T-cell (primary cell): ENCODE data around the gene SLC43A2. TPM values are rescaled to one million over a fixed set of nuclear protein-coding genes. Genes with fewer than 3 reads are reported as not detected.

Experiments
- ATAC-seq, 4 experiments: fragments of 200-7000 bp in 3 of 4; fragments of 150-1000 bp in 1 of 4; cut with Tn5 transposase; replicated peaks in 1 of 4; 1 replicate in 3 of 4; 2 replicates in 1 of 4; pipeline ENCODE4 v1.10.0; 2021; ENCODE audit warnings: moderate library complexity in 3 of 4, mild to moderate bottlenecking in 2 of 4, moderate number of reproducible peaks in 1 of 4
- CTCF ChIA-PET, 2 donors: fragments of 300-600 bp; sonication (Branson Sonifier 250); formaldehyde crosslinking; loops; one replicate each; lab custom pipeline; 2022; ENCODE audit warnings: antibody characterized with exemption in 2 of 2; lab: Charles Lee
- POLR2A ChIA-PET, 2 donors: fragments of 300-600 bp; sonication (Branson Sonifier 250); formaldehyde crosslinking; loops; one replicate each; lab custom pipeline; 2022; ENCODE audit warnings: antibody characterized with exemption in 2 of 2; lab: Charles Lee
- DNase-seq, 35 experiments: peaks; one replicate each; pipeline versions ENCODE4 v3.0.0 to v3.0.0-alpha.2; 2013 to 2023
- H3K27ac ChIP-seq: one replicate; pipeline ENCODE4 v1.5.1; 2013; ENCODE audit warnings: low read length
- H3K27me3 ChIP-seq, 2 experiments: replicated peaks in 1 of 2; 1 replicate in 1 of 2; 2 replicates in 1 of 2; pipeline versions ENCODE4 v1.6.1 to v1.7.0; 2013; ENCODE audit warnings: low read length in 1 of 2, mixed read lengths in 1 of 2; ENCODE audit not compliant: control insufficient read depth in 2 of 2, insufficient read depth in 2 of 2; ENCODE audit errors: extremely low read depth in 1 of 2
- H3K36me3 ChIP-seq, 2 donors: 1 replicate in 1 of 2; 2 replicates in 1 of 2; pipeline versions ENCODE4 v1.6.1 to v1.7.0; 2013; ENCODE audit warnings: low read length in 1 of 2; ENCODE audit not compliant: control insufficient read depth in 2 of 2, insufficient read depth in 1 of 2; ENCODE audit errors: extremely low read depth in 1 of 2
- H3K4me1 ChIP-seq, 2 experiments: 1 replicate in 1 of 2; 2 replicates in 1 of 2; pipeline versions ENCODE4 v1.6.1 to v1.7.0; 2013; ENCODE audit warnings: low read length in 2 of 2, mixed read lengths in 1 of 2; ENCODE audit not compliant: insufficient read depth in 2 of 2, control insufficient read depth in 1 of 2; ENCODE audit errors: extremely low read depth in 1 of 2
- H3K4me3 ChIP-seq, 2 donors: 1 replicate in 1 of 2; 2 replicates in 1 of 2; pipeline versions ENCODE4 v1.5.1 to v1.7.0; 2013; ENCODE audit warnings: mild to moderate bottlenecking in 2 of 2, low read length in 1 of 2, moderate library complexity in 1 of 2; ENCODE audit not compliant: control insufficient read depth in 1 of 2; ENCODE audit errors: extremely low read depth in 1 of 2
- H3K9me3 ChIP-seq: 2 replicates; pipeline ENCODE4 v1.7.0; 2013
- H3K27ac Mint-ChIP-seq, 2 donors: one replicate each; pipeline ENCODE4 v1.8.0; 2020 to 2021; ENCODE audit warnings: mild to moderate bottlenecking in 2 of 2, mixed read lengths in 2 of 2
- H3K27me3 Mint-ChIP-seq, 2 donors: one replicate each; pipeline ENCODE4 v1.8.0; 2021 to 2022; ENCODE audit warnings: mixed read lengths in 2 of 2
- H3K36me3 Mint-ChIP-seq: one replicate; pipeline ENCODE4 v1.8.0; 2021; ENCODE audit warnings: mixed read lengths
- H3K4me1 Mint-ChIP-seq, 3 donors: one replicate each; pipeline ENCODE4 v1.8.0; 2020 to 2022; ENCODE audit warnings: mixed read lengths in 3 of 3, mild to moderate bottlenecking in 1 of 3
- H3K4me3 Mint-ChIP-seq, 3 donors: one replicate each; pipeline ENCODE4 v1.8.0; 2020 to 2022; ENCODE audit warnings: mild to moderate bottlenecking in 3 of 3, mixed read lengths in 3 of 3, moderate library complexity in 3 of 3
- H3K9me3 Mint-ChIP-seq, 3 donors: one replicate each; pipeline ENCODE4 v1.8.0; 2020 to 2022; ENCODE audit warnings: mixed read lengths in 3 of 3
- WGBS: methylation state at CpG from one replicate; pipeline ENCODE4 v1.1.5; 2013; ENCODE audit warnings: missing lambda C conversion rate; ENCODE audit not compliant: insufficient coverage; 5-methylcytosine and 5-hydroxymethylcytosine counted together
- total RNA-seq, 35 experiments: library from RNA in 6 of 35; stranded (reverse) in 6 of 35; fragments of 120-200 nt in 1 of 35; gene quantifications; one replicate each; pipeline versions ENCODE4 v1.2.1 to v1.2.4 and lab custom pipeline; 2013 to 2026

SLC43A2 gene
- total RNA-seq, 5 donors from 2014 or later (not counting 1 experiment from before 2014, with no cell fraction given): 3.8 to 14.7 (median 7.8) TPM

- H3K4me3 Mint-ChIP-seq: peak overlapping the region; percentile 69 to 87 (median 80)
- 45% methylated on average over 7 of the region's 15 CpGs for WGBS
- POLR2A ChIA-PET: no interaction called here
- DNase-seq (peak in 2 of 35 experiments; percentile 33 to 38), ATAC-seq (no peak)
- H3K27me3 Mint-ChIP-seq: no peaks in the 10 kb centered on the region
- no peaks in the 10 kb centered on the region for H3K9me3 ChIP-seq
- H3K4me3 ChIP-seq: no peak overlapping the region
- no peaks in the 10 kb centered on the region for H3K9me3 Mint-ChIP-seq
- H3K4me1 ChIP-seq: peaks cover 15 to 40% of the 10 kb centered on the region in 2 experiments
- no peak overlapping the region for H3K27ac Mint-ChIP-seq
- H3K4me1 Mint-ChIP-seq: peaks cover 18 to 34% (median 26%) of the 10 kb centered on the region in 3 donors
- no peaks in the 10 kb centered on the region for H3K36me3 Mint-ChIP-seq
- H3K36me3 ChIP-seq: no peaks in the 10 kb centered on the region
- peaks cover 0 to 17% of the 10 kb centered on the region in 2 experiments for H3K27me3 ChIP-seq
- CTCF ChIA-PET: interaction anchor here in 1 of 2 donors (0.5 kb wide), 1 partner anchor 391 kb away, joined by 4 read pairs; no protein-coding TSS in a partner anchor
- no peak overlapping the region for H3K27ac ChIP-seq
Observed at GRCh38 chr17:1644493-1645206, 16.0 kb upstream of the SLC43A2 start.

GRCh38 chr17:1643999-1644492 lies 15.4 kb upstream of the SLC43A2 start:
- peaks cover 0 to 17% of the 10 kb centered on the region in 2 experiments for H3K27me3 ChIP-seq
- Mint-ChIP-seq H3K9me3 (no peaks in the 10 kb centered on the region), H3K27ac (peak overlapping the region in 1 of 2 donors; percentile 63), H3K27me3 (no peaks in the 10 kb centered on the region), H3K4me3 (peak overlapping the region; percentile 69 to 87 (median 80)), H3K36me3 (no peaks in the 10 kb centered on the region), H3K4me1 (peaks cover 18 to 34% (median 26%) of the 10 kb centered on the region in 3 donors)
- H3K36me3 ChIP-seq: no peaks in the 10 kb centered on the region
- H3K27ac ChIP-seq: no peak overlapping the region
- peak overlapping the region in 1 of 2 donors; percentile 32 for H3K4me3 ChIP-seq
- ChIA-PET CTCF (no interaction called here), POLR2A (interaction anchor here in 1 of 2 donors (0.6 kb wide), 1 partner anchor 263 kb away, joined by 3 read pairs; no protein-coding TSS in a partner anchor)
- peaks cover 15 to 37% of the 10 kb centered on the region in 2 experiments for H3K4me1 ChIP-seq
- 30% methylated on average over 11 of the region's 13 CpGs for WGBS
- no peaks in the 10 kb centered on the region for H3K9me3 ChIP-seq
- no peak for DNase-seq
- no peak for ATAC-seq

GRCh38 chr17:1643293-1643998 lies 14.8 kb upstream of the SLC43A2 start:
- no peaks in the 10 kb centered on the region for H3K9me3 ChIP-seq
- ATAC-seq: peak; percentile 70 to 79 (median 71)
- POLR2A ChIA-PET: interaction anchor here in 1 of 2 donors (0.6 kb wide), 1 partner anchor 263 kb away, joined by 3 read pairs; no protein-coding TSS in a partner anchor
- no peak overlapping the region for H3K27ac ChIP-seq
- peaks cover 13 to 35% of the 10 kb centered on the region in 2 experiments for H3K4me1 ChIP-seq
- 1% methylated on average over 86 of the region's 90 CpGs for WGBS
- peaks cover 0 to 17% of the 10 kb centered on the region in 2 experiments for H3K27me3 ChIP-seq
- CTCF ChIA-PET: interaction anchor here in 1 of 2 donors (0.7 kb wide), 1 partner anchor 30 kb away, joined by 5 read pairs; no protein-coding TSS in a partner anchor
- Mint-ChIP-seq H3K27ac (no peak overlapping the region), H3K36me3 (no peaks in the 10 kb centered on the region), H3K4me1 (peaks cover 18 to 34% (median 26%) of the 10 kb centered on the region in 3 donors), H3K27me3 (no peaks in the 10 kb centered on the region), H3K9me3 (no peaks in the 10 kb centered on the region), H3K4me3 (peak overlapping the region in 2 of 3 donors; percentile 80 to 87)
- peak overlapping the region; percentile 32 to 46 for H3K4me3 ChIP-seq
- no peaks in the 10 kb centered on the region for H3K36me3 ChIP-seq
- peak; percentile 36 to 85 (median 74) for DNase-seq

- peaks cover 10 to 24% of the 10 kb centered on the region in 2 experiments for H3K4me1 ChIP-seq
- no peak overlapping the region for H3K27ac Mint-ChIP-seq
- no peaks in the 10 kb centered on the region for H3K27me3 Mint-ChIP-seq
- no peak for DNase-seq
- H3K27ac ChIP-seq: no peak overlapping the region
- H3K36me3 ChIP-seq: no peaks in the 10 kb centered on the region
- ChIA-PET POLR2A (no interaction called here), CTCF (interaction anchor here in 1 of 2 donors (1.0 kb wide), 1 partner anchor 10 kb away, joined by 6 read pairs; no protein-coding TSS in a partner anchor)
- H3K9me3 ChIP-seq: no peaks in the 10 kb centered on the region
- no peaks in the 10 kb centered on the region for H3K9me3 Mint-ChIP-seq
- peaks cover 0 to 10% of the 10 kb centered on the region in 2 experiments for H3K27me3 ChIP-seq
- no peak for ATAC-seq
- H3K4me1 Mint-ChIP-seq: peaks cover 17 to 20% (median 18%) of the 10 kb centered on the region in 3 donors
- WGBS: 95% methylated on average over 8 of the region's 12 CpGs
- no peak overlapping the region for H3K4me3 Mint-ChIP-seq
- no peaks in the 10 kb centered on the region for H3K36me3 Mint-ChIP-seq
- no peak overlapping the region for H3K4me3 ChIP-seq
Observed at GRCh38 chr17:1641065-1641403, 12.4 kb upstream of the SLC43A2 start.

GRCh38 chr17:1640329-1641064 lies 11.9 kb upstream of the SLC43A2 start:
- Mint-ChIP-seq H3K27ac (no peak overlapping the region), H3K27me3 (no peaks in the 10 kb centered on the region), H3K4me3 (no peak overlapping the region), H3K9me3 (no peaks in the 10 kb centered on the region), H3K36me3 (no peaks in the 10 kb centered on the region), H3K4me1 (peaks cover 14 to 15% (median 14%) of the 10 kb centered on the region in 3 donors)
- Histone ChIP-seq H3K4me3 (no peak overlapping the region), H3K27me3 (peaks cover 0 to 10% of the 10 kb centered on the region in 2 experiments), H3K27ac (no peak overlapping the region), H3K4me1 (peaks cover 7 to 18% of the 10 kb centered on the region in 2 experiments), H3K36me3 (no peaks in the 10 kb centered on the region), H3K9me3 (no peaks in the 10 kb centered on the region)
- ChIA-PET CTCF (no interaction called here), POLR2A (no interaction called here)
- DNase-seq (no peak), ATAC-seq (no peak)
- 88% methylated on average over 14 of the region's 23 CpGs for WGBS
